ENCODE results near the gene MYH3. TPM values are rescaled to one million over a fixed set of nuclear protein-coding genes. Genes with fewer than 3 reads are reported as not detected.
A peak's percentile ranks its signal among the peaks of the same experiment; 100 is the strongest.

Gene MYH3
- total RNA-seq, 1 experiment from 2014 or later, result 2.7 TPM

- H3K27me3 Mint-ChIP-seq (ENCODE audit: unreplicated experiment), result no peaks in the 10 kb centered on the region
- DNase-seq, result no peak
- TF ChIP-seq CTCF (IDR thresholded peaks at IDR 0.05; ENCODE audit: unreplicated experiment), result no peak
- H3K4me3 Mint-ChIP-seq (ENCODE audit: low read depth, unreplicated experiment), result no peak overlapping the region
- peaks cover 8% of the 10 kb centered on the region for H3K4me1 Mint-ChIP-seq (ENCODE audit: low read depth, unreplicated experiment)
- H3K36me3 Mint-ChIP-seq (ENCODE audit: insufficient read depth, unreplicated experiment), result no peaks in the 10 kb centered on the region
- CTCF ChIA-PET, result no interaction called here
- H3K9me3 Mint-ChIP-seq (ENCODE audit: low read depth, unreplicated experiment), result no peaks in the 10 kb centered on the region
- intact Hi-C loops (cut with micrococcal nuclease; ENCODE audit: unreplicated experiment), result no loop called here
- no peak overlapping the region for H3K27ac Mint-ChIP-seq (ENCODE audit: unreplicated experiment)
- BruUV-seq (replicated peaks), result no TSS peak
Observed at GRCh38 chr17:10622617-10623485, 34.3 kb downstream of the MYH3 start.

GRCh38 chr17:10621397-10621796 is 35.7 kb downstream of the MYH3 start:
- Mint-ChIP-seq H3K4me1 (ENCODE audit: low read depth, unreplicated experiment) (peaks cover 8% of the 10 kb centered on the region), H3K9me3 (ENCODE audit: low read depth, unreplicated experiment) (no peaks in the 10 kb centered on the region), H3K4me3 (ENCODE audit: low read depth, unreplicated experiment) (no peak overlapping the region), H3K27ac (ENCODE audit: unreplicated experiment) (no peak overlapping the region), H3K36me3 (ENCODE audit: insufficient read depth, unreplicated experiment) (no peaks in the 10 kb centered on the region), H3K27me3 (ENCODE audit: unreplicated experiment) (no peaks in the 10 kb centered on the region)
- TF ChIP-seq CTCF (IDR thresholded peaks at IDR 0.05; ENCODE audit: unreplicated experiment), result no peak
- BruUV-seq (replicated peaks), result no TSS peak
- CTCF ChIA-PET, result no interaction called here
- intact Hi-C loops (cut with micrococcal nuclease; ENCODE audit: unreplicated experiment), result no loop called here
- DNase-seq, result no peak

GRCh38 chr17:10620823-10621222 is 36.3 kb downstream of the MYH3 start:
- BruUV-seq (replicated peaks), result no TSS peak
- no peak for TF ChIP-seq CTCF (IDR thresholded peaks at IDR 0.05; ENCODE audit: unreplicated experiment)
- Mint-ChIP-seq H3K27ac (ENCODE audit: unreplicated experiment) (no peak overlapping the region), H3K9me3 (ENCODE audit: low read depth, unreplicated experiment) (no peaks in the 10 kb centered on the region), H3K4me1 (ENCODE audit: low read depth, unreplicated experiment) (peaks cover 8% of the 10 kb centered on the region), H3K27me3 (ENCODE audit: unreplicated experiment) (no peaks in the 10 kb centered on the region), H3K36me3 (ENCODE audit: insufficient read depth, unreplicated experiment) (no peaks in the 10 kb centered on the region), H3K4me3 (ENCODE audit: low read depth, unreplicated experiment) (no peak overlapping the region)
- intact Hi-C loops (cut with micrococcal nuclease; ENCODE audit: unreplicated experiment), result no loop called here
- no peak for DNase-seq
- CTCF ChIA-PET, result interaction anchor here (0.6 kb wide), 1 partner anchor 223 kb away, joined by 5 read pairs; no protein-coding TSS in a partner anchor

GRCh38 chr17:10618202-10618635 is 38.9 kb downstream of the MYH3 start:
- CTCF ChIA-PET, result interaction anchor here (0.6 to 1.1 kb wide), 7 partner anchors 11 to 1846 kb away, joined by 3 to 9 read pairs (median 3); no protein-coding TSS in a partner anchor
- TF ChIP-seq CTCF (IDR thresholded peaks at IDR 0.05; ENCODE audit: unreplicated experiment), result no peak
- H3K4me1 Mint-ChIP-seq (ENCODE audit: low read depth, unreplicated experiment), result peaks cover 8% of the 10 kb centered on the region
- H3K4me3 Mint-ChIP-seq (ENCODE audit: low read depth, unreplicated experiment), result no peak overlapping the region
- peaks cover 11% of the 10 kb centered on the region for H3K27me3 Mint-ChIP-seq (ENCODE audit: unreplicated experiment)
- no TSS peak for BruUV-seq (replicated peaks)
- no peaks in the 10 kb centered on the region for H3K9me3 Mint-ChIP-seq (ENCODE audit: low read depth, unreplicated experiment)
- peak overlapping the region; percentile 50 for H3K27ac Mint-ChIP-seq (ENCODE audit: unreplicated experiment)
- DNase-seq, result peak; percentile 63
- no peaks in the 10 kb centered on the region for H3K36me3 Mint-ChIP-seq (ENCODE audit: insufficient read depth, unreplicated experiment)
- intact Hi-C loops (cut with micrococcal nuclease; ENCODE audit: unreplicated experiment), result loop anchor here (5.0 to 10.0 kb wide), 2 partner anchors 651 to 693 kb away; no protein-coding TSS in a partner anchor

Measured in Calu3 (cell line).